HUES6 (cell line): Measurements from ENCODE around the gene FUBP3.

Experiments
- H3K27ac ChIP-seq: 2 replicates; pipeline ENCODE4 v1.7.0; 2013; ENCODE audit warnings: low read depth, mild to moderate bottlenecking, low read length, inconsistent platforms
- H3K27me3 ChIP-seq: 2 replicates; pipeline ENCODE4 v1.6.1; 2013; ENCODE audit warnings: low read length; ENCODE audit not compliant: control insufficient read depth, insufficient read depth
- H3K36me3 ChIP-seq: 2 replicates; pipeline ENCODE4 v1.6.1; 2013; ENCODE audit warnings: low read length; ENCODE audit not compliant: control insufficient read depth, insufficient read depth
- H3K4me1 ChIP-seq: 2 replicates; pipeline ENCODE4 v1.6.1; 2013; ENCODE audit warnings: low read length; ENCODE audit not compliant: control insufficient read depth, insufficient read depth
- H3K4me3 ChIP-seq: 2 replicates; pipeline ENCODE4 v1.5.1; 2013; ENCODE audit warnings: low read depth, low read length
- H3K9ac ChIP-seq: one replicate; pipeline ENCODE4 v1.6.1; 2013; ENCODE audit warnings: mild to moderate bottlenecking, low read length
- H3K9me3 ChIP-seq: 2 replicates; pipeline ENCODE4 v1.6.1; 2013; ENCODE audit warnings: low read depth, low read length; ENCODE audit not compliant: control insufficient read depth, insufficient read depth

Gene FUBP3

GRCh38 chr9:130658893-130659698 is 79.7 kb downstream of the FUBP3 start:
- H3K9me3 ChIP-seq, result peaks cover 8% of the 10 kb centered on the region
- H3K4me3 ChIP-seq, result 0 out of 2 replicates have a peak overlapping the region, but pooled peaks have one; percentile 25
- no peaks in the 10 kb centered on the region for H3K36me3 ChIP-seq
- H3K27me3 ChIP-seq, result peaks cover 96% of the 10 kb centered on the region
- no peak overlapping the region for H3K27ac ChIP-seq
- peaks cover 20% of the 10 kb centered on the region for H3K4me1 ChIP-seq
- no peak overlapping the region for H3K9ac ChIP-seq

GRCh38 chr9:130659699-130660248 is 80.4 kb downstream of the FUBP3 start:
- H3K4me1 ChIP-seq, result peaks cover 20% of the 10 kb centered on the region
- peak overlapping the region; percentile 42 for H3K9ac ChIP-seq
- H3K27ac ChIP-seq, result no peak overlapping the region
- no peaks in the 10 kb centered on the region for H3K36me3 ChIP-seq
- peaks cover 8% of the 10 kb centered on the region for H3K9me3 ChIP-seq
- H3K4me3 ChIP-seq, result peak overlapping the region; percentile 48
- H3K27me3 ChIP-seq, result peaks cover 99% of the 10 kb centered on the region

- Histone ChIP-seq H3K9ac (no peak overlapping the region), H3K27me3 (peaks cover 100% of the 10 kb centered on the region), H3K4me3 (peak overlapping the region; percentile 52)
These were observed 80.9 kb downstream of the FUBP3 start for GRCh38 chr9:130660326-130660682.

GRCh38 chr9:130660683-130661450 is 81.5 kb downstream of the FUBP3 start:
- peaks cover 8% of the 10 kb centered on the region for H3K9me3 ChIP-seq
- peaks cover 100% of the 10 kb centered on the region for H3K27me3 ChIP-seq
- H3K4me1 ChIP-seq, result peaks cover 25% of the 10 kb centered on the region
- H3K9ac ChIP-seq, result no peak overlapping the region
- no peaks in the 10 kb centered on the region for H3K36me3 ChIP-seq
- H3K27ac ChIP-seq, result no peak overlapping the region
- peak overlapping the region; percentile 52 for H3K4me3 ChIP-seq

More at GRCh38 chr9:130660326-130660682, 80.9 kb downstream of the FUBP3 start:
- peaks cover 8% of the 10 kb centered on the region for H3K9me3 ChIP-seq
- H3K36me3 ChIP-seq, result no peaks in the 10 kb centered on the region
- H3K4me1 ChIP-seq, result peaks cover 21% of the 10 kb centered on the region
- H3K27ac ChIP-seq, result no peak overlapping the region

GRCh38 chr9:130661451-130662098 is 82.2 kb downstream of the FUBP3 start:
- H3K27me3 ChIP-seq, result peaks cover 100% of the 10 kb centered on the region
- peaks cover 8% of the 10 kb centered on the region for H3K9me3 ChIP-seq
- no peaks in the 10 kb centered on the region for H3K36me3 ChIP-seq
- H3K4me1 ChIP-seq, result peaks cover 32% of the 10 kb centered on the region
- no peak overlapping the region for H3K27ac ChIP-seq
- no peak overlapping the region for H3K9ac ChIP-seq
- peak overlapping the region; percentile 52 for H3K4me3 ChIP-seq

- peak overlapping the region; percentile 56 for H3K4me3 ChIP-seq
- no peaks in the 10 kb centered on the region for H3K36me3 ChIP-seq
- H3K4me1 ChIP-seq, result peaks cover 32% of the 10 kb centered on the region
- peaks cover 100% of the 10 kb centered on the region for H3K27me3 ChIP-seq
- H3K9ac ChIP-seq, result no peak overlapping the region
- H3K27ac ChIP-seq, result no peak overlapping the region
- H3K9me3 ChIP-seq, result peaks cover 8% of the 10 kb centered on the region
These were observed 83.0 kb downstream of the FUBP3 start for GRCh38 chr9:130662099-130662969.

- Histone ChIP-seq H3K4me1 (peaks cover 32% of the 10 kb centered on the region), H3K9ac (no peak overlapping the region), H3K4me3 (peak overlapping the region; percentile 56; the same call in 1 of the 2 replicates), H3K27me3 (peaks cover 100% of the 10 kb centered on the region), H3K36me3 (no peaks in the 10 kb centered on the region), H3K9me3 (peaks cover 8% of the 10 kb centered on the region), H3K27ac (no peak overlapping the region)
These were observed 83.5 kb downstream of the FUBP3 start for GRCh38 chr9:130662970-130663257.

GRCh38 chr9:130663258-130663976 is 84.0 kb downstream of the FUBP3 start:
- Histone ChIP-seq H3K4me3 (peak overlapping the region; percentile 56), H3K9me3 (peaks cover 7% of the 10 kb centered on the region), H3K4me1 (peaks cover 32% of the 10 kb centered on the region), H3K27me3 (peaks cover 100% of the 10 kb centered on the region), H3K9ac (no peak overlapping the region), H3K27ac (no peak overlapping the region), H3K36me3 (no peaks in the 10 kb centered on the region)

- Histone ChIP-seq H3K9me3 (peaks cover 2% of the 10 kb centered on the region), H3K4me3 (peak overlapping the region; percentile 56), H3K27me3 (peaks cover 100% of the 10 kb centered on the region), H3K9ac (no peak overlapping the region), H3K4me1 (peaks cover 32% of the 10 kb centered on the region), H3K36me3 (no peaks in the 10 kb centered on the region), H3K27ac (no peak overlapping the region)
These were observed 84.5 kb downstream of the FUBP3 start for GRCh38 chr9:130663977-130664250.
